ENCODE results near the gene ERBB2.

The ERBB2 gene

DNA sequence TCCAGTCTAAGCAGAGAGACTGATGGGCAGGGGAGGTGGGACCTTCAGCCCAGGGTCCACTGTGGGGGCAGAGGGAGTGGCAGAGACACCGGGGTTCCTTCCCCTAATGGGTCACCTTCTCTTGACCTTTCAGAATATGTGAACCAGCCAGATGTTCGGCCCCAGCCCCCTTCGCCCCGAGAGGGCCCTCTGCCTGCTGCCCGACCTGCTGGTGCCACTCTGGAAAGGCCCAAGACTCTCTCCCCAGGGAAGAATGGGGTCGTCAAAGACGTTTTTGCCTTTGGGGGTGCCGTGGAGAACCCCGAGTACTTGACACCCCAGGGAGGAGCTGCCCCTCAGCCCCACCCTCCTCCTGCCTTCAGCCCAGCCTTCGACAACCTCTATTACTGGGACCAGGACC, 27.7 kb downstream of the ERBB2 start:
- no peak for DNase-seq (ENCODE audit: extremely low read depth, low read depth)
- TF ChIP-seq, protein P1, sequence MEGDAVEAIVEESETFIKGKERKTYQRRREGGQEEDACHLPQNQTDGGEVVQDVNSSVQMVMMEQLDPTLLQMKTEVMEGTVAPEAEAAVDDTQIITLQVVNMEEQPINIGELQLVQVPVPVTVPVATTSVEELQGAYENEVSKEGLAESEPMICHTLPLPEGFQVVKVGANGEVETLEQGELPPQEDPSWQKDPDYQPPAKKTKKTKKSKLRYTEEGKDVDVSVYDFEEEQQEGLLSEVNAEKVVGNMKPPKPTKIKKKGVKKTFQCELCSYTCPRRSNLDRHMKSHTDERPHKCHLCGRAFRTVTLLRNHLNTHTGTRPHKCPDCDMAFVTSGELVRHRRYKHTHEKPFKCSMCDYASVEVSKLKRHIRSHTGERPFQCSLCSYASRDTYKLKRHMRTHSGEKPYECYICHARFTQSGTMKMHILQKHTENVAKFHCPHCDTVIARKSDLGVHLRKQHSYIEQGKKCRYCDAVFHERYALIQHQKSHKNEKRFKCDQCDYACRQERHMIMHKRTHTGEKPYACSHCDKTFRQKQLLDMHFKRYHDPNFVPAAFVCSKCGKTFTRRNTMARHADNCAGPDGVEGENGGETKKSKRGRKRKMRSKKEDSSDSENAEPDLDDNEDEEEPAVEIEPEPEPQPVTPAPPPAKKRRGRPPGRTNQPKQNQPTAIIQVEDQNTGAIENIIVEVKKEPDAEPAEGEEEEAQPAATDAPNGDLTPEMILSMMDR (IDR thresholded peaks at IDR 0.05; ENCODE audit: low read depth, low read length) = no peak

DNA sequence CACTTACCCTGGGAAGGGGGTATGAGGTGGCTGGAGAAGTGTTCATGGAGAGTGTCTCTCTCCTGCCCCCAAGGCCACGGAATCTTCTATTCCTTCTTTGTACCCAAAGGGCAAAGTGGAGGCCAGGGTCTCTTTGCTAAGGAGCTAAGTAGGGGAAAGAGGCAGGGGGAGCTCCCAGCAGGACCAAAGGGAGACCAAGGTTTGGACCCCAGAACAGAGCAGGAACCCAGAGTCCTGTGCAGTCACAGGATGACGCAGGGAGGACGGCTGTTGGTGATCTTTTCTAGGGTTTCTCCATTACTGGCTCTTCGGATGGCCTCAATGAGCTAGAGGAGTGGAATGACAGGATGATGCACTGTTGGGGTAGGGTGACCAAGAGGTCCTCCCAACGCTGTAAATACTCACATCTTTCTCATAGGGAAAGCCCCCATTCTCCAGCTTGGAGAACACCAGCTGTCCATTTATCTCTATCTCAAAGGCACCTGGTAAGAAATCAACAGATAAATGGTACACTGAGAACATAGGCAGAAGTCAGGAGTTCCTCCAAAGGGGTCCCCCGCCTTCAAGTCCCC, 29.5 kb downstream of the ERBB2 start:
- DNase-seq (ENCODE audit: extremely low read depth, low read depth) = no peak
- TF ChIP-seq, protein P1 (IDR thresholded peaks at IDR 0.05; ENCODE audit: low read depth, low read length) = no peak

DNA sequence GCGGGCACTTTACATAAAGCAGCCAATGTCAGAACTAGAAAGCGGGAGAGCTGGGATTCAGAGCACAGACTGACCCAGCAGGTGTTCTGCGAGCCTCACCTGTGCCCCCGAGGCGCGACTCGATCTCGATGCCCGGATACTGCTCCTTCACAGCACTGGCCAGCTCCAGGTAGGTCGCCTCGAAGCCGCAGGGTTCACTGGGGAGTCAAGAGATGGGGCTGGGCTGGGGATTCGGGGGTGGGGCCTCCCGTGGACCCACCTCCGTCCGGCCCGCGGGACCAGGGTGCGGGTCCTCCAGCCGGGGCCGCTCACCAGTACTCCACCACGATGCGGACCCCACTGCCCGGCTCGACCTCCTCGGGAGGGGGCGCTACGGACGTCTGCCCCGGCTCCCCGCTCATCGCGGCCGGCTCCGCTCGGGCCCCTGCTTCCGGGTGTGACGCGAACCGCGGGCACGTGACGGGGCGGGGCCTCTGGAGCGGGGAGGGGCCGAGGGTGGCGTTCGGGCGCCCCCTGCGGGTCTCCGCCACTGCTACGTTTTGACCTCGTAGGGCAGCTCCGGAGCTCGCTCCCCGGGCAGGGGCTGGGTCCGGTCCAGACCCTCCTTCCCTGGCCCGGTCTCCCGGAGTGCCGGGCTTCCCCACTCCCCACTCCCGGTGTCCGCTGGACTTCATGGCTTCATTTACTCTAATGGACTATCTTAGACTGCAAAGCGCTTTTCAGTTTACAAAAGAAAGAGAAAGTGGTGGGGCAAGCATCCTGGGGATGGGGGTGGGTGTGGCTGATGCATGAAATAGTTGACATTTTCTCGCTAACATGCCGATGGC, 30.4 kb downstream of the ERBB2 start, which contains the start of gene MIEN1:
MIEN1 (minus strand) TSS at position 438 of the 827 bp plus-strand sequence; CDS start at position 401, 37 bp downstream.
- peak; percentile 47 for DNase-seq (ENCODE audit: extremely low read depth, low read depth)
- TF ChIP-seq, protein P1 (IDR thresholded peaks at IDR 0.05; ENCODE audit: low read depth, low read length) = peak; percentile 72

DNA sequence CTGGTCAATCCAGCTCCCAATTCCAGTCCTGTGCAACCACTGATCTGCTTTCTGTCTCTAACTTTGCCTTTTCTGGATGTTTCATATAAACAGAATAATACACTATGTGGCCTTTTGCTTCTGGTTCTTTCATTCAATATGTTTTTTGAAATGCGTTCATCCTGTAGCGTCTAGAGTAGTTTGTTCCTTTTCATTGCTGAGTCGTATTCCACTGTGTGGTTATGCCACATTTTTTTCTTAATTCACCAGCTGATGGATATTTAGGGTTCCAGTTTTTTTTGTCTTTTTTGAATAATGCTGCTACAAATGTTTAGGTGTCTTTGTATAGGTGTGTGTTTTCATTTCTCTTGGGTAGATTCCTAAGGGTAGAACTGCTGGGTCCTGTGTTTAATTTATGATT, 32.7 kb downstream of the ERBB2 start:
- TF ChIP-seq, protein P1 (IDR thresholded peaks at IDR 0.05; ENCODE audit: low read depth, low read length) = no peak
- no peak for DNase-seq (ENCODE audit: extremely low read depth, low read depth)

DNA sequence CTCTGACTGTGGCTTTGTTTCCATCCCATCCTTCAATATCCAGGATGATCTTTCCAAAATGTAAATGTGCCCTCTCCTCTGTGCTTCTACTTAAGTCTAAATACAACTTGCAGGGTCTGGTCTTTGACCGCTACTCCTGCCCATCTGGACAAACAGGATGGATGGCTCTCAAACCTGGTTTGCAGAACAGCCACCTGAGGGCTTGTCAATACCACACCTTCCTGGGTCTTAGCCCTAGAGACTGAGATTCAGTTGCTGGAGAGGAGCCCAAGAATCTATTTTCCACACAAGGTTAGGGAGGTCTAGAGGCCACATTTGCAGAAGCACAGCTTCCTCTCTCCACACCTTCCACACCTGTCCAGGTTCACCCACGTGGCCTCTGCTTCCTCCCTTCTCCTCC, 36.0 kb downstream of the ERBB2 start:
- TF ChIP-seq, protein P1 (IDR thresholded peaks at IDR 0.05; ENCODE audit: low read depth, low read length) = no peak
- no peak for DNase-seq (ENCODE audit: extremely low read depth, low read depth)

DNA sequence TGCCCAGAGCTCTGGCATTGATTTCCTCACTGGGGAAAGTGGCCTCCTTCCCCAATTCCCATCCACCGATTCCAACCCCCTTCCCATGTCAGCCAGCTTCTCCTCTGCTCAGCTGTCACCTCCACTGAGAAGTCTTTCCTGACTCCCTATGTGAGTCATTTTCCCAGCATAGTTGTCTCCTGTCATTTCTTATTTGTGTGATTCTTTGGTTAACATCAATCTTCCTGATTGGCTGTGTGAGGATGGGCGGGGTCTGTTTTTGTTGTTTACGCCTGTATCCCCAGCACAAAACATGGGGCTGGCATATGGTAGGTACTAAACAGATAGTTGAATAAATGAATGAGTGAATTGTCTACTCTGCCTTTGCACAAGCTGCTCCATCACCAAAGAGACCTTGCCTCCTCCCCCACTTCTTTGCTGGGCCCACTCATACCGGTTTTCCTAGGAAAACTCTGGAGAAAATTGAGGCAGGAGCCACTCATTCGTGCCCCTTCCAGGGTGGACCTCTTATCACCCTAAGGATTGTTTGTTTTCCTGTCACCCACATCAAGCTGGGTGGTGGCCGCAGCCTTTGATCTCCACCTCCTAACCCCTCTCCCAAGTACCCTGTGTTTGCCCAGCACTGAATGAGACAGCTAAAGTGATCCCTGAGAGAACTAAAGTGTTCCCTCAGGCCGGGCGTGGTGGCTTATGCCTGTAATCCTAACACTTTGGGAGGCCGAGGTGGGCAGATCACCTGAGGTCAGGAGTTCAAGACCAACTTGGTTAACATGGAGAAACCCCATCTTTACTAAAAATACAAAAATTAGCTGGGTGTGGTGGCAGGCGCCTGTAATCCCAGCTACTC, 36.7 kb downstream of the ERBB2 start:
- TF ChIP-seq, protein P1 (IDR thresholded peaks at IDR 0.05; ENCODE audit: low read depth, low read length) = no peak
- no peak for DNase-seq (ENCODE audit: extremely low read depth, low read depth)

All from AG09319 (cell line).